NCI-H146 treated with DMSO at 0.1 percent for 48 hours (cell line): ENCODE measurements around the gene ABCG2.

Experiments
- DNase-seq: peaks from one replicate; lab custom pipeline; 2025; ENCODE audit not compliant: unreplicated experiment; lab: John Stamatoyannopoulos, UW

ABCG2 gene

DNA sequence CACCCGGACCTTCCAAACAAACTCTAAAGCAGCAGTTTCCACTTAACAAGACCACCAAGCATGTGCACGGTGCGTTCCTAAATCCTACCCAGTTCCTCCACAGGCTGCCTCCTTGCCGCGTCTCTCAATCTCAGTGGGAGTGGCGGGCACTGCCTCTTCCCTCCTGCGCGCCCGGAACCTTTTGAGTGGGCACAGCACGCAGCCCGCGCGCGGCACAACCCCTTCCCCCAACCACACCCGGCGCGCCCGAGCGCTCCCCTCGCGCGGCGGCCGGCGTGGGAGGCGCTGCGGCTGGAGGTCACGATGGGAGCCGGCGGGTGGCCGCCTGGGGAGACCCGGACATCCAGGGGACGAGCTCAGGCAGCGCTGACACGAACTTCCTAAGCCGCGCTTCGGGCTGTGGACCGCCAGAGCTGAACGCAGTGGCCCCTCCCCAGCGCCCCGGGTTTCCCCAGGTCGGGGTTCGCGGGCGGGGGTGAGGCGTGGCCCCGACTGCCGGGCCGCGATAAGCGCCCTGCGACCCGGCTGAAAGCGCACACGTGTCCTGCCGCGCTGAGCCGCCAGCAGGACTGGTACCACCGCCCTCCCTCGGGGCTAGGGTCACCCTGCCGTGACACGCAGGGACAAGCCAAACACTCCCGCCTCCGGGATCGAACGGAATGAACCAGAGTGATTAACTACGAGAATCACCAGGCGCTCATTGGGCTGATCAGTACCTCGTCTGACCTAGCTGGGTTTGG is at the start of gene ABCG2:
ABCG2 (minus strand) TSS at position 151 of the 740 bp plus-strand sequence. CDS start 18,644 bp downstream, outside the sequence.
- no peak for DNase-seq

DNA sequence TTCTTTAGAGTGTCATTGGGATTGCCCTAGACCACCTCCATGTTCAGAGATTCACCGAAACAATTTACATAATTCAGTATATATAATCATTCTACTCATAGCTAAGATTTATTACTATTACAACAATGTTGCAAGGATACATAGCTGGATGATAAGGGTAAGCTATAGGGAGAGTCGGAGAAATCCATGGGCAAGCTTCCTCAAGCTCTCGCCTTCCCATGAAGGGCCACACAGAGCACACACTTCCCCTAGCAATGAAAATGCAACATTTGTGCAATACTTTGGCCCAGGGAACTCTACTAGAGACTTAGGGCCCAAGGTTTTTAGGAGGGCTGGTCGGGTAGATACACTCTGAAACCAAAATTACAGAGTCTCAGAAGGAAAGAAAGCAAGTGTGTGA is 49.7 kb upstream of the ABCG2 start:
- no peak for DNase-seq

DNA sequence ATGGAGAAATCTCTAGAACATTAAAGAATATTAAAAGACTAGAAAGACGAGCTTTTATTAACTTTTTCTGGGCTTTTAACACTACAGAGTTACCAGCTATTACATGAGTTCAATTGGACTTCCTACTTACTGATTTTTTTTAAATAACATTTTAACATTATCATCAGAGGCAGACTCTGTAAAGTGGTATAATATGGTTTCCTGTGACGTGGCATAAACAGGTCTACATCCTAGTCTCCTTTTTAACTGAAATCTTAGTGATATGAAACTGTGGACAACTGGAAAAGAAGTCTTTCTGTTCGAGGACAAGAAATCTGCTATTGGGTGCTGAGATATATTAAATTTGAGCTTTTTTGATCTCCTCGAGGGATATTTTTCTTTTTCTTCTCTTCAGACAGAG is 48.7 kb upstream of the ABCG2 start:
- DNase-seq = no peak

DNA sequence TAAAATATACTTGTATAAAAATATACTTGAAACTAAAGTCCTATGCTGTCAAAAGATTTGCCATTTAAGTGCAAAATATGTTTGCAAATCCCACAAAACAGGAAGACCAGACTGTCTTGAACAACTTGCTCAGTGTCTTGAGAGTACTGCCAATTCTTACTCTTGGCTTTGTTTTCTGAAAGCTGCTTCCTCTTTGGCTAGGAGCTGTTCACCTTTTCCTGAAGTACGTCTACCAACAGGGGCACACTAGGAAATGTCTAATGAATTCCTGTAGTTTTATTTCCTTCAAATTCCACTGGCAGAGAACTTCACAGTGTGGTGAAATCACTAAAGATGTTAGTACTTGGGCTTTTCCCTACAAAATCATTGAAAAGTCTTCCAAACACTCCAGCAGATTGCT is 46.4 kb upstream of the ABCG2 start:
- DNase-seq = no peak

DNA sequence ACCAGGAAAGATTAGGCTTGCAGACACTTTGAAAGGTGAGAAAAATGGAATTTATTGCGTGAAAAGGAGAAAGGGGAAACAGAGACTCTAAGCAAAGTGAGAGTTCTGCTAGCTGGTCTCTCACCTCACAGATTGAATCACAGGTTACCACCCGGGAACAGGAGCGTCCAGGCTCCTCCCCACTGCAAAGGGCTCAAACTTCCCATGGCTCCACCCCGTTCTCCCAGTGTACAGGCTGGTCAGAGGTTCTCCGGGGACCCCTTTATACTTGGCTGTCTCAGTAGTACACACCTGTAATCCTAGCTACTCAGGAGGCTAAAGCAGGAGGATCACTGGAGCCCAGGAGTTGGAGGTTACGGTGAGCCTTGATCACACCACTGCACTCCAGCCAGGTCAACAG is 44.0 kb upstream of the ABCG2 start:
- no peak for DNase-seq

DNA sequence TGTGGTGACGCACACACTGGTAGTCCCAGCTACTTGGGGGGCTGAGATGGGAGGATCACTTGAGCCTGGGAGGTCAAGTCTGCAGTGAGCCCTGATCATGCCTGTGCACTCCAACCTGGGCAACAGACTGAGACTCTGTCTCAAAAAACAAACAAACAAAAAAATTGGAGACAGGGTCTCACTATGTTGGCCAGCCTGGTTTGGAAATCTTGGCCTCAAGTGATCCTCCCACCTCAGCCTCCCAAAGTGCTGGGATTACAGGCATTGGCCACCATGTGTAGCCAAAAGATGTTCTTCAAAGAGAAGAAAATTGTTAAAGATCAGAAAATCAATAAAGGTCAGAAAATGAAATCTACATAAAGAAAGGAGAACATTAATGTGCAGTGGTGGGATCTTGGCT is 41.7 kb upstream of the ABCG2 start:
- DNase-seq = no peak

DNA sequence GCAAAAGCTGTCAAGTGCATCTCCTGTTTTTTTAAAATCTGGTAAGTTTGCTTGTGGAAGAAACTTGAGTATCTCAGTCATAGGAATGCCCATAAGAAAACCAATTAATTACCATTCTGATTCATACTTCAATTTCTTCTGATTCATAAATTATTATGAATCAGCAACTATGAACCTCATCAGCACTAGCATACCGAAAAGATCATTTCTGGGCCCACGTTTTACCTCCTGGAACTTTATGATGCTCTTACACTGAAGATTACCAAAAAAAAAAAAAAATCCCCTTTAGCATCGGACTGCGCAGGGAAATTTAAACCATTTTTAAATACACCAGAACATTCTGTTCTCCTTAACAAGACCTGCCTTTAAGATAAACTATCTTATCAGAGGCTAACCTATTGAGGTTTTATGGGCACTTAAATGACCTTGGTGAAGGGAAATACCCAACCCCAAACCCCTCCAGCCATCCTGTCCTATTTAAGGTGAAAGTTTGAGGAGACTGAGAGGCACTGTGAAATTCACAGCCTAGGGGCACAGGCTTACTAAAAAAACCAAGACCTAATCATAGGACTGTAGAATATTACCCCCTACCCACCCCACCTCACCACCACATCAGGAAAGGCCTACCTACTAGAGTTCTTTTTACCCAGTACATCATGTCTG is 38.2 kb upstream of the ABCG2 start:
- no peak for DNase-seq

DNA sequence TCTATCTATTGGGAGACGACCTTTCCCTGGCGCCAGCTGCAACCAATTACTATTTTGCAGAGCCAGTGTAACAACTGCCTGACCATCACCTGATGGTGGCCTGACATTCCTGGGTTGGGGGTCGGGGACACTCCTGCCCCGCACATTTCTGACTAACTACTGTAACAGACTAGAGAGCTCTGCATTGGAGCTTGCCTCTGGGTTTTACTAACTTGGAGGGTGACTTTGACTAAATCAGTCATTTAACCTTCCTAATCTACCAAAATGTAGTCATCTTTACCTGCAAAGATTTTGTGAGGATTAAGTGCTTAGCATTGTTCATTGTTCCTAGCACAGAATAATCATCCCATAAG is 37.5 kb upstream of the ABCG2 start:
- no peak for DNase-seq

DNA sequence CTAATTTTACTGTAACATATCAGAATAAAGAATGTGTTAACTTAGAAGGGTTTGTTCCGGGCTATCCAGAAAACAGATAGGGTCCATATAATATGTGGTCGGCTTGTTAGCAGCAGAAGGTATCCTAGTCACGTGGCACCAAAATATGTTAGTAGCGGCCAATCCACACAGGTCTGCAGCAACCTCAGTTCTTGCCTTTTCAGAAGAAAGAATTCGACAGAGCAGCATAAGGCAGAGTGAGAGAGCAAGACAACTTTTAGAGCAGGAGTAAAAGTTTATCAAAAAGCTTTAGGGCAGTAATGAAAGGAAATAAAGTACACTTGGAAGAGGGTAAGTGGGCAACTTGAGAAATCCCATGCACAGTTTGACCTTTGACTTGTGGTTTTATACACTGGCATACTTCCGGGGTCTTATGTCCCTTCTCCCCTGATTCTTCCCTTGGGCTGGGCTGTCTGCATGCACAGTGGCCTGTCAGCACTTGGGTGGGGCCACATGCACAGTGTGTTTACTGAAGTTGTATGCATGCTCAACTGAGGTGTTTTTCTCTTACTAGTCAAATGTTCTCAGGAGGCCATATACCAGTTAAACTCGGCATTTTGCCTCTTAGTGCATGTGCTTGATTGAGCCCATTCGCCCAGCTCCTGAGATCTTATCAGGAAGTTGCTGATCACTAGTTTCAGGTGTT is 37.0 kb upstream of the ABCG2 start:
- DNase-seq = no peak

DNA sequence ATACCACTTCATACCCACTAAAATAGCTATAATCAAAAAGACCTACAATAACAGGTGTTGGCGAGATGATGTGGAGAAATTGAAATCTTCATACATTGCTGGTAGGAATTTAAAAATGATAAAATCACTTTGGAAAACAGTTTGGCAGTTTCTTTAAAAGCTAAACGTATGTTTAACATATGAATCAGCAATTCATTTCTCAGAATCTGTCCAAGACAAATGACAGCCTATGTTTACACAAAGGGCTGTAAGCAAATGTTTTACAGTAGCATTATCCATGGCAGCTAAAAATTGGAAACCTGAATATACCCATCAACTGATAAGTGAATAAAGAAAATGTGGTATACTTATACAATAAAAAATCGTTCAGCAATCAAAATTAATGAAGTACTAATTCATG is 33.0 kb upstream of the ABCG2 start:
- DNase-seq = no peak

DNA sequence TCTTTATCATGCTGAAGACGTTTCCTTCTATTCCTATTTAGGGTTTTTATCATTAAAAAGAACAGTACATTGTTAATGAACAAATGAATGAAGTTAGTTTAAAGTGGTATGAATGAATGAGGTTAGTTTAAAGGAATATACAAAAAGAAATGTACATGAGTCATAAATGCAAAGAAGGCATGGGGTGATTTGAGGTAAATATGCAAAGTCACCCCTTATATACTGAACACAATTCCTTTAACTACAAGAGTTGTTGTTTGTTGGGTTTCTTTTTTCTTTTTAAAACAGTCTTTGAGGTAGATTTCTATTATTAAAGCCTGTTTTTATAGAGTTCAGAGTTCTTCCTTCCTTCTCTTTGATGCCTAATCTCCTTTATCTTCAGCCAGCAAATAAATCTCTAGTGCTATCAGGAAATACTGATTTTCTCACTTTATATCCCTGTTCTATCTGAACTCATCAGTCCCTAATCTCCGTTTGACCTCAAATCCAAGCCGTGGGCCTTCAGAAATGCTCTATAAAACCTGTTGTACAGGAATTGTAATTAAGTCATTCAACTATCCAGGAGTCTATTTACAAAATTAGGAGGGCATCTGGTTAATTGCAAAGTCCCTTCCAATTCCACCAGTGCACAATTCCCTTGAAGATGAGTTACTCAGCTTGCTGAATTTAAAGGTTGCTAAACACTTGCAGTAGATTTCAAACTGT is 31.6 kb upstream of the ABCG2 start:
- no peak for DNase-seq

DNA sequence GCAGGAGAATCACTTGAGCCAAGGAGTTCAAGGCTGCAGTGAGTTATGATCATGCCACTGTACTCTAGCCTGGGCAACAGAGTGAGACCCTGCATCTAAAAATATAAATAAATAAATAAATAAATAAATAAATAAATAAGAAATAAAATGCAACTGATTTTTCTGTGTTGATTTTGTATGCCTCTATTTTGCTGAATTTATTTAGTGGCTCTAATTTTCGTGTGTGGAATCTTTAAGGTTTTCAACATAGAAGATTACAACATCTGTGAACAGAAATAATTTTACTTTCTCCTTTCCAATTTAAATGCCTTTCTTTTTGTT is 30.9 kb upstream of the ABCG2 start:
- DNase-seq = no peak

DNA sequence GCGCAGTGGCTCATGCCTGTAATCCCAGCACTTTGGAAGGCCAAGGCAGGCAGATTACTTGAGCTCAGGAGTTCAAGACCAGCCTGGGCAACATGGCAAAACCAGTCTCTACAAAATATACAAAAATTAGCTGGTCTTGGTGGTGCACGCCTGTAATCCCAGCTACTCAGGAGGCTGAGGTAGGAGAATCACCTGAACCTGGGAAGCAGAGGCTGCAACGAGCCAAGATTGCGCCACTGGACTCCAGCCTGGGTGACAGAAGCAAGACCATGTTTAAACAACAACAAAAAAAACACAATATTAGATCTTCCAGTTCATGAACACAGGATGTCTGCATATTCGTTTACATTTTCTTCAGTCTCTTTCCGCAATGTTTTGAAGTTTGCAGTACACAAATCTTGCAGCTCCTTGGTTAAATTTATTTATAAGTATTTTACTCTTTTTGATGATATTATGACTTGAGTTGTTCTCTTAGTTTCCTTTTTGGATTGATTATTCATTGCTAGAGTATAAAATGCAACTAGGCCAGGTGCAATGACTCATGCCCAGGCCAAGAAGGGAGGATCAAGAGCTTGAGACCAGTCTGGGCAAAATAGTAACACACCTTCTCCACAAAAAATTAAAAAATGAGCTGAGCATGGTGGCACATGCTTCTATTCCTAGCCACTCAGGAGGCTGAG is 30.4 kb upstream of the ABCG2 start:
- DNase-seq = no peak

DNA sequence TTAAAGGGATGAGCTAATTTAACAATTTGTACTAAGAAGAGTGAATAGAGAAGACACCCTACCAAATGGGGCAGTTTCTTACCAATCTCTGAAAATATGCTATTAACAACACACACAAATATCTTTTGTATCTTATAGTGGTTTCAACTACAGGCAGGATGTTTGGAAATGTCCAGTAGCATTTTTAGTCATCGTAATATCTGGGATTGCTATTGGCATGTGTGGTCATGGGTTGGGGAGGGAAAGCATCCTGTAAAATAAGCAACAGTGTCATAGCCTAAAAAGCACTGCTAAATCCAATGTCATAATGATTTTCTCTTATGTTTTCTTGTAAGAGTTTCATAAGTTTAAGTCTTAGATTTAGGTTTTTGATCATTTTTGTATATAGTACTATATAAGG is 29.3 kb upstream of the ABCG2 start:
- DNase-seq = no peak

DNA sequence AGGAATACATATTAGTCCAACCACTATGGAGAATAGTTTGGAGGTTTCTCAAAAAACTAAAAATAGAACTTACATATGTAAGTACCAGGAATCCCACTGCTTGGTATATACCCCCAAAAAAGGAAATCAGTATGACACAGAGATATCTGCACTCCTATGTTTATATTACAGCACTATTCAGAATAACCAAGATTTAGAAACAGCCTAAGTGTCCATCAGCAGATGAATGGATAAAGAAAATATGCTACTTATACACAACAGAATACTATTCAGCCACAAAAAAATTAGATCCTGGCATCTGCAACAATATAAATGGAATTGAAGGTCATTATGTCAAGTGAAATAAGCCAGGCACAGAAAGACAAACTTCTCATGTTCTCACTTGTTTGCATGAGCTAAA is 27.5 kb upstream of the ABCG2 start:
- no peak for DNase-seq

DNA sequence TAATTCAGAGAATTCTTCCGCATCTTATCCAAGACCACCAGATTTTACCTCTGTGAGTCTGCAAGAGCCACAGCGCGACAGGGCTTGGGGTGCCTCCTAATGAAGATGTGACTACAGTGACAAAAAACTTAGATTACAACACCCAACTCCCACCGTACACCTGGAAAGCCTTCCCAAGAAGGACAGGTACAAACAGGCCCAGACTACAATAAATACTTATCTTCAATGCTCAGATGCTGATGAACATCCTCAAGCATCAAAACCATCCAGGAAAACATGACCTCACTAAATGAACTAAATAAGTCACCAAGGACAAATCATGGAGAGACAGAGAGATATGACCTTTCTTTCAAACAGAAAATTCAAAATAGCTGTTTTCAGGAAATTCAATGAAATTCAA is 20.8 kb upstream of the ABCG2 start:
- DNase-seq = no peak

DNA sequence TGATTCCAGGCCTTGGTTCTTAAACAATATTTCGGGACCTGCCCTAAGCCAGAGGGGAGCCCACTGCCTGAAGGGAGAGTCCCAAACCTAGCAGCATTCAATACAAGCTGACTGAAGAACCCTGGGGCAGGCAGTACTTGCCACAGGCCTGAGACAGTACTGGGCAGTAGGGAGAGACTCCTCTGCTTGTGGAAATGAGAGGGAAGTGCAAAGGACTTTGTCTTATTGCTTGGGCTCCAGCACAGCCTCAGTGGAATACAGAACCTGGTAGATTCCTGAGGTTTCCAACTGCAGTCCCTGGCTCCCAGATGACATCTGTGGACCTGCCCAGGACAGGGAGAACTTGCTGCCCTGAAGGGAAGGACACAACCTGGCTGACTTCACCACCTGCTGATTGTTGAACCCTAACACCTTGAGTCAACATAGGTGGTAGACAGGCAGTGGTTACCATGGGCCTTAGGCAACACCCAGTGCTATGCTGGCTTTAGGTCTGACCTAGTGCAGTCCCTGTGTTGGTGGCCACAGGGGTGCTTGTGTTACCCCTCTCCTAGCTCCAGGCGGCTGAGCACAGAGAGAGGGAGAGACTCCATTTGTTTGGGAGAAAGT is 20.3 kb upstream of the ABCG2 start:
- DNase-seq = no peak

DNA sequence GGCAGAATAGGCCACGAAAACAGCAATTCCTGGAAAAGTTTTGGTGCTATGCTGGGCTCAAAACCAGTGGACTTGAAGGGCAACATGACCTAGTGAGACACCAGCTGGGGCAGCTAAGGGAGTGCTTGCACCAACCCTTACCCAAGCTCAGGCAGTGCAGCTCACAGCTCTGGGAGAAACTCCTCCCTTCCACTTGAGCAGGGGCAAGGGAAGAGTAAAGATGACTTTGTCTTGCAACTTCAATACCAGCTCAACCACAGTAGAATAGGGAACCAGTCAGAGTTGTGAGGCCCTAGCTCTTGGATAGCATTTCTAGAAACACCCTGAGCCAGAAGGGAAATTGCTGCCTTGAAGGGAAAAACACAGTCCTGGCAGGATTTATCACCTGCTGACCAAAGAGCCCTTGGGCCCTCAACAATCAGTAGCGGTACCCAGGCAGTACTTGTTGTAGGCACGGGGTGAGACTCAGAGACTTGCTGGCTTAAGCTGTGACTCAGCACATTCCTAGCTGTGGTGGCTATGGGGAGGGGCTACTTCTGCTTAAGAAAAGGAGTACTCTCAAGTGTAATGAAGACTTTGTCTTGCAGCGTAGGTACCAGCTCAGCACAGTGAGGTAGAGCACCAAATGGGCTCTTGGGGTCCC is 19.7 kb upstream of the ABCG2 start:
- no peak for DNase-seq

DNA sequence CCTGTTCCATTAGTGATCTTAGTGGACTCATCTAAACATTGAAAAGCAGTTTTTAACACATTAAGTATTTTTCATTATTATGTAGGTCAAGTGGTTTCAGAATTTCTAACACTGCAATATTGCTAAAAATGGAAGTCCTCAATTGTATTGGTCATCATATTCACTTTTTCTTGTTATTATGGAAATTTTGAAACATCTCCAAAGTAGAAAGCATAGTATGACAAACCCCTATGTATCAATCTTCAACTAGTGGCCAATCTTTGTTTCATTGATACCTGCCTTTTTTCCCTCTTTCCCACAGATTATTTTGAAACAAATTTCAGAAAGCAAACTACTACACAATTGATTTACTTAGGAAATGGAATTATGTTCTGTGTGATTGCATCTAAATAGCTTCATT is 14.5 kb upstream of the ABCG2 start:
- no peak for DNase-seq

DNA sequence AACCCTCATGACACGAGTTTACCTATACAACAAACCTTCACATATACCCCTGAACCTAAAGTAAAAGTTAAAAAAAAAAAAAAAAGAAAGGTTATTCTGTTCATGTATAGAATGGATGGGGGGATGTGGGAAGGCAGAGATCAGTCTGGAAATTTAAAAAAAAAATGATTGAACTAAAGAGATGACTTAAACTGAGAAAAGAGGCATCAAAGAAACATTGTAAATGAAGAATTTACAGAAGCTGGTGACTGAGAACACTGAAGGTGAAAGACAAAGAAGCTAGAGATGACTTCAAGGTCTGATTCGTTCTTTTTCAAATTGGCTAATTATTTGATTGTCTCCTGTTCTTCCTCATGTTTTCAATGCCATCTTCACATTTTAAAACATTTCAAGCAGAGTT is 12.8 kb upstream of the ABCG2 start:
- DNase-seq = no peak

DNA sequence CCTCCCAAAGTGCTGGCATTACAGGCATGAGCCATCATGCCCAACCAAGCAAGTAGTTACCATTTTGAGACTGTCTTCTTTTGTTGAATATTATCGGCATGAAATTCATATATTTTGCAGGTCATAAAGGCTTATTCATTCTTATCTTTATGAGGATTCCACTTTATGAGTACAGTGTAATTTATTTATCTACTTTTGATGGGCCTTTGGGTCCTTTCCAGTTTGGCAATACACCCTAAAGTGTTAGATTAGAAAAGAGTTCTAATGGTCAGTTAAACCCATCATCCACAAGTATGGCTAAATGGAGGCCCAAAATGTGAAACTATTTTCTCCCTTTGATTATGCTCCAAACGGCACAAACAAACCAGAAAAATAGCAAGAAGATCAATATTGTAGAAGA is 10.9 kb upstream of the ABCG2 start:
- DNase-seq = no peak
